Astrocyte of the spinal cord (primary cell): ENCODE data around the gene NINJ2.
"Not testable (repeated sequence)": the region's sequence is repeated elsewhere in the genome, so short reads cannot be mapped to it uniquely, and the experiment has no call there.

Source experiments
- DNase-seq: peaks from one replicate; pipeline ENCODE4 v3.0.0; 2011; ENCODE audit warnings: low read depth, low spot score
- H3K4me3 ChIP-seq: 2 replicates; pipeline ENCODE4 v1.5.1; 2011; ENCODE audit warnings: low read depth, mild to moderate bottlenecking, low read length, moderate library complexity
- in situ Hi-C: cut with HindIII; loops from 2 replicates; pipeline ENCODE4 v1.10.0; 2017; ENCODE audit warnings: low sequenced_read_pairs
- TF ChIP-seq, protein P1 (sequence below): IDR thresholded peaks from 2 replicates; pipeline ENCODE4 v1.5.1; 2012; ENCODE audit warnings: low read depth, mild to moderate bottlenecking, low read length, inconsistent platforms

The NINJ2 gene, protein sequence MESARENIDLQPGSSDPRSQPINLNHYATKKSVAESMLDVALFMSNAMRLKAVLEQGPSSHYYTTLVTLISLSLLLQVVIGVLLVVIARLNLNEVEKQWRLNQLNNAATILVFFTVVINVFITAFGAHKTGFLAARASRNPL

DNA sequence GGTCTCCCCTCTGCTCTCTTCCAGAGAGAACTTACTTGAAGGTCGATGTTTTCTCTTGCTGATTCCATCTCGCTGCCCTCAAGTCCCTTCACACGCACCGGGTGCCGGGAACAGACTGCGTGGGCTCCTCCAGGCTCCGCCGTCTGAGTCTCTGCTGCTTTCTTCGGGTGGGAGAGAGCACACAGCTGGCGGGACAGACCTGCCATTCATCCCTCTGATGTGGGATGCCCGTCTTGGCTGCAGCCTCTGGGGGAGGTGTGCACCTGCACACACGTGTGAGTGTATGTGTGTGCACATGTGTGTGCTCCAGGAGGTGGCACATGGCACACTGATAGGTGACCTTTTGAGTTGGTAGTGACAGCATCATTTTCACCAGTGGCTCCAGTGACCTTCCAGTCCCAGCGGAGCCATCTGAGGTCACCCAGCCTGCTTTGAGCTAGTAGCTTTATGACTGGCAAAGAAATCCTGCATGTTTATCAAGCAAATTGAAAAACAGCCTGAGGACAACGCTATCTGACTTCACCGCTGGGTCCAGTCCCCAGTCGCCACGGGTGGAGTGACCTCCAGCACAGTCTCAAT is at the start of gene NINJ2:
Gene NINJ2, minus strand, starts transcription at position 153 of the 579 bp plus-strand sequence. Its CDS starts 85 bp downstream, at position 68.
- TF ChIP-seq, protein P1, sequence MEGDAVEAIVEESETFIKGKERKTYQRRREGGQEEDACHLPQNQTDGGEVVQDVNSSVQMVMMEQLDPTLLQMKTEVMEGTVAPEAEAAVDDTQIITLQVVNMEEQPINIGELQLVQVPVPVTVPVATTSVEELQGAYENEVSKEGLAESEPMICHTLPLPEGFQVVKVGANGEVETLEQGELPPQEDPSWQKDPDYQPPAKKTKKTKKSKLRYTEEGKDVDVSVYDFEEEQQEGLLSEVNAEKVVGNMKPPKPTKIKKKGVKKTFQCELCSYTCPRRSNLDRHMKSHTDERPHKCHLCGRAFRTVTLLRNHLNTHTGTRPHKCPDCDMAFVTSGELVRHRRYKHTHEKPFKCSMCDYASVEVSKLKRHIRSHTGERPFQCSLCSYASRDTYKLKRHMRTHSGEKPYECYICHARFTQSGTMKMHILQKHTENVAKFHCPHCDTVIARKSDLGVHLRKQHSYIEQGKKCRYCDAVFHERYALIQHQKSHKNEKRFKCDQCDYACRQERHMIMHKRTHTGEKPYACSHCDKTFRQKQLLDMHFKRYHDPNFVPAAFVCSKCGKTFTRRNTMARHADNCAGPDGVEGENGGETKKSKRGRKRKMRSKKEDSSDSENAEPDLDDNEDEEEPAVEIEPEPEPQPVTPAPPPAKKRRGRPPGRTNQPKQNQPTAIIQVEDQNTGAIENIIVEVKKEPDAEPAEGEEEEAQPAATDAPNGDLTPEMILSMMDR = no peak
- DNase-seq = no peak
- peak within 1 kb of the TSS; percentile 15 for H3K4me3 ChIP-seq
- in situ Hi-C loops = no loop called here

DNA sequence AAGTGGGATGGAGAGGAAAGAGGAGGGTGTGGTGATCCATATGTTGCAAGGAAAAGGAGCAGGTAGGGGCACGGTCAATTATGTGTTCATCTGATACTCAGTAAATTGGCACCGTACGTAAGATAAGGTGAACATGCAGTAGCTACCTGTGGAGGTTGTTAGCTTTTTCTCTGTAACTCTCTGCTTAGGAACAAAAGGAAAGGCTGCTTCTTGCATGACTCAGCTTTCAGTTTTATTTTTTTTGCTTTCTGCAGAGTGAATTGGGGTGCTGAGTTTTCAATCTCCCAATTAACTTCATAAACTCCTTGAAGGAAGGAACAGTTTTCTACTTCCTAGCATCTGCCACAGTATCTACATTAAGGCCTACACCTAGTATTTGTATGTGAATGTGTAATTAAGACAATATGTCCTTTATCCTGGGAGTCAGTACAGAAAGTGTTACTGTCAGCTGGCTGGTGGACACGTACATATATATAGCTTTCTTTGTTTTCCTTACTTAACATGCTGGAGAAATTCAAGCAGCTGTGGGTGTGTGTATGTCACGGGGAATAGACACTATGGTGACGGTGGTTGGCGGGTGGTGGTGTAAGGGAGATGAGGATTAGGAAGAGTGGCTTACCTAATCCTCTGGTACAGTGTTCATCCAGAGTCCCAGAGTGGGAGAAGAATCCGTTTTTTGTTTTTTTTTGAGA is 49.1 kb upstream of the NINJ2 start:
- no peak overlapping the region for H3K4me3 ChIP-seq
- in situ Hi-C loops = no loop called here
- TF ChIP-seq, protein P1 = no peak
- peak; percentile 57 for DNase-seq

DNA sequence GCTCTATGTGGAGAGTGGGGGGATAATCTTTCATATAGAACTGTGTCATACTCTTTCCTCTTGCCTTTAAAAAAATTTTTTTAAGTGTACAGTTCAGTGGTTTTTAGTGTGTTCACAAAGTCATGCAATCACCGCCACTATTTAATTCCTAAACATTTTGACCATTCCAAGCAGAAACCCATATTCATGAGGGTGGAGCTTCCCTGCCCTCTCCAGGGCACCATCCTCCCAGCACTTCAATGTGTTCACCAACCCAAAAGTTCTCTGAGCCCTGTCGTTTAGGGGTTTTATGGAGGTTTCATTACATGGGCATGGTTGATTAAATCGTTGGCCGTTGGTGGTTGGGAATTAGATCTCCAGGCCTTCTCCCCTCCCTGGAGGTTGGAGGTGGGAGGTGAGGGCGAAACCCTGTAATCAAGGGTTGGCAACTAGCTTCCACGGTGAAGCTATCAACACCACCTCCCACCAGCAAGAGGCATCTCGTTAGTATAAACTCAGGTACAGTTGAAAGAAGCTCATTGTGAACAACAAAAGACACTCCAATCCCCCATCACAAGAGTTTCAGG is 46.3 kb upstream of the NINJ2 start:
- no peak overlapping the region for H3K4me3 ChIP-seq
- TF ChIP-seq, protein P1 = no peak
- no peak for DNase-seq
- in situ Hi-C loops = no loop called here

GRCh38 chr12:708084-708483 is 44.8 kb upstream of the NINJ2 start:
- H3K4me3 ChIP-seq, DNase-seq, in situ Hi-C loops: not testable (repeated sequence)

GRCh38 chr12:704516-705242 is 41.4 kb upstream of the NINJ2 start:
- TF ChIP-seq, protein P1 = no peak
- H3K4me3 ChIP-seq = no peak overlapping the region
- DNase-seq = no peak
- in situ Hi-C loops = no loop called here

GRCh38 chr12:701896-702539 is 38.8 kb upstream of the NINJ2 start:
- H3K4me3 ChIP-seq = no peak overlapping the region
- DNase-seq = no peak
- in situ Hi-C loops = no loop called here
- TF ChIP-seq, protein P1 = no peak
